Mesothelial cell of epicardium (in vitro differentiated cells): Measurements from ENCODE around the gene ALDH3A2. TPM values are rescaled to one million over a fixed set of nuclear protein-coding genes. Genes with fewer than 3 reads are reported as not detected.

ENCODE experiments used
- DNase-seq, 2 experiments: peaks; one replicate each; pipeline ENCODE4 v3.0.0; 2021; ENCODE audit warnings: low spot score in 2 of 2; ENCODE audit not compliant: unreplicated experiment in 2 of 2
- H3K27ac Mint-ChIP-seq: 2 replicates; pipeline ENCODE4 v1.8.0; 2021; ENCODE audit warnings: mixed read lengths
- H3K27me3 Mint-ChIP-seq: 2 replicates; pipeline ENCODE4 v1.8.0; 2021; ENCODE audit warnings: low read depth, mixed read lengths
- H3K36me3 Mint-ChIP-seq: 2 replicates; pipeline ENCODE4 v1.8.0; 2021; ENCODE audit warnings: mixed read lengths
- H3K4me1 Mint-ChIP-seq: 2 replicates; pipeline ENCODE4 v1.8.0; 2021; ENCODE audit warnings: mixed read lengths
- H3K4me3 Mint-ChIP-seq: 2 replicates; pipeline ENCODE4 v1.8.0; 2021; ENCODE audit warnings: mild to moderate bottlenecking, moderate library complexity, mixed read lengths
- H3K9me3 Mint-ChIP-seq: 2 replicates; pipeline ENCODE4 v1.8.0; 2021; ENCODE audit warnings: mixed read lengths
- CTCF ChIP-seq: fragments of 200-600 bp; sonication (generic); IDR thresholded peaks from one replicate; pipeline ENCODE4 v1.5.0; 2021; ENCODE audit warnings: antibody characterized with exemption; ENCODE audit not compliant: unreplicated experiment
- total RNA-seq: library from RNA; stranded (reverse); gene quantifications from 3 replicates; pipeline ENCODE4 v1.2.1, GENCODE V29; 2021

ALDH3A2 gene
- total RNA-seq, 1 donor from 2014 or later, result 78.4 TPM

- H3K36me3 Mint-ChIP-seq, result no peaks in the 10 kb centered on the region
- TF ChIP-seq CTCF, result no peak
- H3K9me3 Mint-ChIP-seq, result no peaks in the 10 kb centered on the region
- no peak for DNase-seq
- no peak overlapping the region for H3K27ac Mint-ChIP-seq
- no peak overlapping the region for H3K4me3 Mint-ChIP-seq
- peaks cover 2% of the 10 kb centered on the region for H3K27me3 Mint-ChIP-seq
- H3K4me1 Mint-ChIP-seq, result no peaks in the 10 kb centered on the region
These were observed 17.9 kb upstream of the ALDH3A2 start for GRCh38 chr17:19630661-19631060.

DNA sequence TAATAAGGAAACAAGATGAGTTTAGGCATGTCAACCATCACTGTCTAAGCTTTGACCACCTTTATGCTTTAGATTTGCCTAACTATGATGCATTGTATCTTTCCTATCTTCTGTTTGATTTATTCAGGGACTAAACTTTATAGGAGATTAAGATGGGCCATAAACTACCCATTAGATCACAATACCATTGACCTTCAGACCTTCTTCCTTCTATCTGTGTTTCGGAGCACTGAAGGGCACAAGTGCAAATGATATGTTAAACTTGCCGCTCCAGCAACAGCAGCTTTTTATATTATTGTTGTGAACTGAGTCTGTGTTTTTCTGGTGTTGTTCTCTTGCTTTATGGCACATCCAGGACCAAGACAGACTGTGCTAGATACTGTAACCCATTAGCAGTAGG is 16.6 kb upstream of the ALDH3A2 start:
- no peak for TF ChIP-seq CTCF
- H3K9me3 Mint-ChIP-seq, result no peaks in the 10 kb centered on the region
- no peak overlapping the region for H3K4me3 Mint-ChIP-seq
- no peak for DNase-seq
- no peaks in the 10 kb centered on the region for H3K36me3 Mint-ChIP-seq
- H3K27ac Mint-ChIP-seq, result no peak overlapping the region
- no peaks in the 10 kb centered on the region for H3K4me1 Mint-ChIP-seq
- peaks cover 2% of the 10 kb centered on the region for H3K27me3 Mint-ChIP-seq

DNA sequence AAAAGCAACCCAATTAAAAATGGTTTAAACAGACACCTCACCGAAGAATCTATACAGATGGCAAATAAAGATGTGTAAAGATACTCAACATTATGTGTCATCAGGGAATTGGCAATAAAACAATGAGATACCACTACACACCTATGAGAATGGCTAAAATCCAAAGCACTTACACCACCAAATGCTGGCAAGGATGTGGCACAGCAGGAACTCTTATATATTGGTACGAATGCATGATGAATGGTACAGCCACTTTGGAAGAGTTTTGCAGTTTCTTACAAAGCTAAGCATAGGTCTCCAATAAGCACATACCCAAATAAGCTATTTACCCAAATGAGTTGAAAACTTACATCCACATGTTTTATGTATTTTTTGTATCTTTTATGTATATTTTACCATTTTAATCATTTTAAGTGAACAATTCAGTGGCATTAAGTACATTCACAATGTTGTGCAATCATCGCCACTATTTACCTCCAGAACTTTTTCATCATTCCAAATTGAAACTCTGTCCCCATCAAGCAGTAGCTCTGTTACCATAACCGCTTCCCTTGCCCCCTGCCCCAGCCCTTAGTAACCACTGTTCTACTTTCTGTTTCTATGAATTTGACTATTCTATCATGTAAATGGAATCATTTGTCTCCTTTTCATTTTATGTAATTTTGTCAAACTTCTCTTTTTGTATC is 6.7 kb upstream of the ALDH3A2 start:
- no peaks in the 10 kb centered on the region for H3K36me3 Mint-ChIP-seq
- no peak overlapping the region for H3K4me3 Mint-ChIP-seq
- no peak overlapping the region for H3K27ac Mint-ChIP-seq
- H3K4me1 Mint-ChIP-seq, result peaks cover 28% of the 10 kb centered on the region
- TF ChIP-seq CTCF, result no peak
- peaks cover 5% of the 10 kb centered on the region for H3K9me3 Mint-ChIP-seq
- no peaks in the 10 kb centered on the region for H3K27me3 Mint-ChIP-seq
- no peak for DNase-seq

GRCh38 chr17:19642373-19642893 is 6.1 kb upstream of the ALDH3A2 start:
- Mint-ChIP-seq H3K4me1 (peaks cover 33% of the 10 kb centered on the region), H3K27ac (no peak overlapping the region), H3K36me3 (no peaks in the 10 kb centered on the region), H3K27me3 (no peaks in the 10 kb centered on the region), H3K4me3 (no peak overlapping the region), H3K9me3 (peaks cover 5% of the 10 kb centered on the region)
- no peak for DNase-seq
- no peak for TF ChIP-seq CTCF

- Mint-ChIP-seq H3K27me3 (no peaks in the 10 kb centered on the region), H3K4me3 (no peak overlapping the region), H3K4me1 (peaks cover 46% of the 10 kb centered on the region), H3K9me3 (no peaks in the 10 kb centered on the region), H3K27ac (no peak overlapping the region), H3K36me3 (no peaks in the 10 kb centered on the region)
- no peak for TF ChIP-seq CTCF
- no peak for DNase-seq
These were observed 3.9 kb upstream of the ALDH3A2 start for GRCh38 chr17:19644493-19645210.
